BLaER1 (cell line): Measurements from ENCODE around the gene RGS12.

ENCODE experiments used
- H3K27ac ChIP-seq: shearing (Covaris generic); formaldehyde crosslinking; 2 replicates; pipeline ENCODE4 v1.8.1; 2022
- H3K27me3 ChIP-seq: shearing (Covaris generic); formaldehyde crosslinking; 2 replicates; pipeline ENCODE4 v1.8.1; 2022
- H3K36me3 ChIP-seq: shearing (Covaris generic); formaldehyde crosslinking; 2 replicates; pipeline ENCODE4 v1.8.1; 2022
- H3K4me1 ChIP-seq: shearing (Covaris generic); formaldehyde crosslinking; 2 replicates; pipeline ENCODE4 v1.8.1; 2022
- H3K4me2 ChIP-seq: shearing (Covaris generic); formaldehyde crosslinking; 2 replicates; pipeline ENCODE4 v1.8.1; 2022
- H3K4me3 ChIP-seq: shearing (Covaris generic); formaldehyde crosslinking; 2 replicates; pipeline ENCODE4 v1.8.1; 2022
- H3K9ac ChIP-seq: shearing (Covaris generic); formaldehyde crosslinking; 2 replicates; pipeline ENCODE4 v1.8.1; 2022
- H3K9me3 ChIP-seq: shearing (Covaris generic); formaldehyde crosslinking; 2 replicates; pipeline ENCODE4 v1.8.1; 2022
- H4K20me1 ChIP-seq: shearing (Covaris generic); formaldehyde crosslinking; 2 replicates; pipeline ENCODE4 v1.8.1; 2022
- Cebpa-rat ChIP-seq: shearing (Covaris generic); IDR thresholded peaks from 2 replicates; pipeline ENCODE4 v1.8.1; 2022

RGS12 gene

GRCh38 chr4:3336382-3337356 lies 43.8 kb downstream of the RGS12 start:
- Histone ChIP-seq H3K4me3 (no peak overlapping the region), H3K27ac (peak overlapping the region; percentile 65; the same call in 1 of the 2 replicates), H3K4me2 (peak overlapping the region; percentile 84), H3K9me3 (no peaks in the 10 kb centered on the region), H3K4me1 (peaks cover 83% of the 10 kb centered on the region), H3K27me3 (no peaks in the 10 kb centered on the region), H3K36me3 (peaks cover 36% of the 10 kb centered on the region), H4K20me1 (peaks cover 94% of the 10 kb centered on the region), H3K9ac (peak overlapping the region; percentile 56; the same call in 1 of the 2 replicates)
- TF ChIP-seq Cebpa-rat = no peak

DNA sequence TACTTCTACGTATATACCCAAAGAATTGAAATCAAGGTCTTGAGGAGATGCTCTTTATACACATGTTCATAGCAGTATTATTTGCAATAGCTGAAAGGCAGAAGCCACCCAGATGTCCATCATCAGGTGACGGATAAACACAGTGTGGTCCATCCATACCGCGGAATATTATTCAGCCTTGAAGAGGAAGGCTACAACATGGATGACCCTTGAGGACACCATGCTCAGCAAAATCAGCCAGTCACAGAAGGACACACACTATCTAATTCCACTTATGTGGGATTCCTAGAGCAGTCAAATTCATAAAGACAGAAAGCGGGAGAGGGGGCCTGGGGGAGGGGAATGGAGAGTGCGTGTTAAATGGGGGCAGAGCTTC lies 44.5 kb downstream of the RGS12 start:
- peaks cover 84% of the 10 kb centered on the region for H3K4me1 ChIP-seq
- H3K36me3 ChIP-seq = peaks cover 36% of the 10 kb centered on the region
- no peak overlapping the region for H3K27ac ChIP-seq
- no peaks in the 10 kb centered on the region for H3K27me3 ChIP-seq
- TF ChIP-seq Cebpa-rat = no peak
- peak overlapping the region; percentile 74 for H3K4me2 ChIP-seq
- no peak overlapping the region; the same call in 1 of the 2 replicates for H3K9ac ChIP-seq
- H4K20me1 ChIP-seq = peaks cover 94% of the 10 kb centered on the region
- no peak overlapping the region for H3K4me3 ChIP-seq
- H3K9me3 ChIP-seq = no peaks in the 10 kb centered on the region

- H3K27ac ChIP-seq = peak overlapping the region; percentile 68; the same call in 1 of the 2 replicates
- H4K20me1 ChIP-seq = peaks cover 94% of the 10 kb centered on the region
- H3K4me2 ChIP-seq = peak overlapping the region; percentile 74
- no peak overlapping the region; the same call in 1 of the 2 replicates for H3K9ac ChIP-seq
- no peaks in the 10 kb centered on the region for H3K9me3 ChIP-seq
- no peaks in the 10 kb centered on the region for H3K27me3 ChIP-seq
- H3K36me3 ChIP-seq = peaks cover 40% of the 10 kb centered on the region
- peaks cover 85% of the 10 kb centered on the region for H3K4me1 ChIP-seq
- no peak overlapping the region for H3K4me3 ChIP-seq
- no peak for TF ChIP-seq Cebpa-rat
Measured at GRCh38 chr4:3337811-3338210, 45.0 kb downstream of the RGS12 start.

DNA sequence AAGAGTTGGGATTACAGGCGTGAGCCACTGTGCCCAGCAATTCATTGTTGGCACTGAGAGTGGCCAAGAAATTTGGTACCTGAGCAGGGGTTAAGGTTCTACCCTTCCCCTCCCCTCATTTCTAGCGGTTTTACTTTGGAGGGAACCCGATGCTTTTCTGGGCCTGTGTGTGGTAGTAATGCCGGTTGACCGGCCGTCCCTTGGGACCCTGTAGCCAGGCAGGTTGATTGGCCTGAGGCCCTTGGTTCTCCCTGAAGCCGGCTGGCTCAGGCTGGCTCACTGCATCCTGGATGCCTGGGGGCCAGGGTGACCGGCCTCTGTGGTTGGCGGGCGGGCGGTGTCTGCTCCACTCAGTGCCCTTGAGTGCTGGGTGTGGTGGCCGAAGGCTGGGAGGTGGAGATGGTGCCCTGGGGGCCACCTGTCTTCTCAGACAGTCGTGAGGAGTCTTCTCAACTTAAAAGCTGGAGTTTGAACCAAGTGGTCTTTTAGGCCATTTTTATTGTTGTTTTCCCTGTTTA lies 45.6 kb downstream of the RGS12 start:
- peaks cover 46% of the 10 kb centered on the region for H3K36me3 ChIP-seq
- H3K4me3 ChIP-seq = no peak overlapping the region
- peak overlapping the region; percentile 74 for H3K4me2 ChIP-seq
- peaks cover 87% of the 10 kb centered on the region for H3K4me1 ChIP-seq
- peak overlapping the region; percentile 26; the same call in 1 of the 2 replicates for H3K9ac ChIP-seq
- no peaks in the 10 kb centered on the region for H3K27me3 ChIP-seq
- no peaks in the 10 kb centered on the region for H3K9me3 ChIP-seq
- no peak for TF ChIP-seq Cebpa-rat
- H3K27ac ChIP-seq = peak overlapping the region; percentile 68
- H4K20me1 ChIP-seq = peaks cover 94% of the 10 kb centered on the region

DNA sequence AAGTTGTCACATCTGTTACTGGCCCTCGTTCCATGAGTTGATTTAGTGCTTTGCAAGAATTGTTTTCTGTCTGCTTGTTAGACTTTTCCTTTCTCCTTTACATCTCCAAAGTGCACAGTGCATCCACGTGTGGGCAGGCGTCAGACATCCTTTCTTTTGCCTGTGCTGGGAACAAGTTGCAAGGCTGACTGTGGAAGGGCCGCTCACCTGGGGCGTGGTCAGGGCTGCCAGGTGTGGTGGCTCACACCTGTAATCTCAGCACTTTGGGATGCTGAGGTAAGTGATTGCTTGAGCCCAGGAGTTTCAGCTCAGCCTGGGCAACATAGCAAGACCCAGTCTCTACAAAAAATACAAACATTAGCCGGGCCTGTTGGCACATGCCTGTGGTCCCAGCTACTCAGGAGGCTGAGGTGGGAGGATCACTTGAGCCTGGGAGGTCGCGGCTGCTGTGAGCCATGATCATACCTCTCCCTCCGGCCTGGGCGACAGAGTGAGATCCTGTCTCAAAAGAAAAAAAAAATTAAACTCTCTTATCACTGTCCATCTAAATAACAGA lies 46.2 kb downstream of the RGS12 start:
- Histone ChIP-seq H3K9me3 (no peaks in the 10 kb centered on the region), H3K4me1 (peaks cover 86% of the 10 kb centered on the region), H3K4me3 (no peak overlapping the region), H3K9ac (peak overlapping the region; percentile 11; the same call in 1 of the 2 replicates), H4K20me1 (peaks cover 94% of the 10 kb centered on the region), H3K36me3 (peaks cover 53% of the 10 kb centered on the region), H3K4me2 (peak overlapping the region; percentile 74), H3K27me3 (no peaks in the 10 kb centered on the region), H3K27ac (peak overlapping the region; percentile 68; the same call in 1 of the 2 replicates)
- no peak for TF ChIP-seq Cebpa-rat

DNA sequence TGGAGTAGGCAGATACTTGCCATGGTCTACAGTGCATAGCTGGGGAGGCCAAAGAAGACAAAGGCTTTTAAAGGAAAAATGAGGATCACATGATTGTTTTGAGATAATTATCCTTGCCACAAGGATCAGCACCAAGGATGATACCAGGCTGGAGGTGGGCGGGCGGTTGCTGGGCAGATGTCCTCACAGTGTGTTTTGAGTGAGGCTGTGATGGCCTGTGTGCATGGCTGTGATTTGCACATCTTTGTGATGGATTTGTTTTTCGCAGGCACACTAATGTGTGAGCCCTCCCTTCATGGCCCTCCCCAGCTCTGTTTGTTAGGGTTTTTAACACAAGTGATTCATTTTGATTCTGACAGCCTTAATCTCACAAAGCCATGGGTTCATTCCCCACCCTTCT lies 46.8 kb downstream of the RGS12 start:
- peak overlapping the region; percentile 68; the same call in 1 of the 2 replicates for H3K27ac ChIP-seq
- TF ChIP-seq Cebpa-rat = no peak
- no peaks in the 10 kb centered on the region for H3K9me3 ChIP-seq
- 0 out of 2 replicates have a peak overlapping the region, but pooled peaks have one; percentile 11 for H3K9ac ChIP-seq
- no peak overlapping the region for H3K4me3 ChIP-seq
- no peaks in the 10 kb centered on the region for H3K27me3 ChIP-seq
- peaks cover 58% of the 10 kb centered on the region for H3K36me3 ChIP-seq
- H3K4me2 ChIP-seq = peak overlapping the region; percentile 74
- peaks cover 86% of the 10 kb centered on the region for H3K4me1 ChIP-seq
- peaks cover 94% of the 10 kb centered on the region for H4K20me1 ChIP-seq

- no peaks in the 10 kb centered on the region for H3K9me3 ChIP-seq
- H3K36me3 ChIP-seq = peaks cover 63% of the 10 kb centered on the region
- peak overlapping the region; percentile 74 for H3K4me2 ChIP-seq
- H4K20me1 ChIP-seq = peaks cover 94% of the 10 kb centered on the region
- 0 out of 2 replicates have a peak overlapping the region, but pooled peaks have one; percentile 11 for H3K9ac ChIP-seq
- H3K27me3 ChIP-seq = no peaks in the 10 kb centered on the region
- peaks cover 86% of the 10 kb centered on the region for H3K4me1 ChIP-seq
- H3K27ac ChIP-seq = peak overlapping the region; percentile 68
- TF ChIP-seq Cebpa-rat = no peak
- no peak overlapping the region for H3K4me3 ChIP-seq
Measured at GRCh38 chr4:3340038-3340699, 47.3 kb downstream of the RGS12 start.

GRCh38 chr4:3340700-3341083 lies 47.9 kb downstream of the RGS12 start:
- Histone ChIP-seq H4K20me1 (peaks cover 94% of the 10 kb centered on the region), H3K27ac (peak overlapping the region; percentile 68), H3K36me3 (peaks cover 68% of the 10 kb centered on the region), H3K4me1 (peaks cover 86% of the 10 kb centered on the region), H3K9ac (no peak overlapping the region), H3K9me3 (no peaks in the 10 kb centered on the region), H3K4me2 (peak overlapping the region; percentile 74), H3K4me3 (no peak overlapping the region), H3K27me3 (no peaks in the 10 kb centered on the region)
- no peak for TF ChIP-seq Cebpa-rat

GRCh38 chr4:3341760-3342159 lies 48.9 kb downstream of the RGS12 start:
- Histone ChIP-seq H3K27me3 (no peaks in the 10 kb centered on the region), H4K20me1 (peaks cover 94% of the 10 kb centered on the region), H3K27ac (no peak overlapping the region; the same call in 1 of the 2 replicates), H3K4me1 (peaks cover 86% of the 10 kb centered on the region), H3K9me3 (no peaks in the 10 kb centered on the region), H3K4me3 (no peak overlapping the region), H3K4me2 (peak overlapping the region; percentile 69), H3K9ac (peak overlapping the region; percentile 12; the same call in 1 of the 2 replicates), H3K36me3 (peaks cover 70% of the 10 kb centered on the region)
- no peak for TF ChIP-seq Cebpa-rat
